Esophagus squamous epithelium (tissue), 4 donors: ENCODE measurements around the gene EXOC6.

Experiments used
- POLR2A ChIP-seq, 4 donors: fragments of 450-650 bp; IDR thresholded peaks; one replicate each; pipeline ENCODE4 v1.6.1; 2017; ENCODE audit warnings: antibody characterized with exemption in 4 of 4, mild to moderate bottlenecking in 4 of 4, moderate library complexity in 3 of 4
- TF ChIP-seq, protein P1 (sequence below), 6 experiments: fragments of 450-650 bp in 4 of 6; fragments of 200-600 bp in 2 of 6; sonication (generic) in 2 of 6; IDR thresholded peaks; one replicate each; pipeline ENCODE4 v1.5.1; 2016 to 2019; ENCODE audit warnings: antibody characterized with exemption in 6 of 6, mild to moderate bottlenecking in 4 of 6, moderate library complexity in 4 of 6

DNA sequence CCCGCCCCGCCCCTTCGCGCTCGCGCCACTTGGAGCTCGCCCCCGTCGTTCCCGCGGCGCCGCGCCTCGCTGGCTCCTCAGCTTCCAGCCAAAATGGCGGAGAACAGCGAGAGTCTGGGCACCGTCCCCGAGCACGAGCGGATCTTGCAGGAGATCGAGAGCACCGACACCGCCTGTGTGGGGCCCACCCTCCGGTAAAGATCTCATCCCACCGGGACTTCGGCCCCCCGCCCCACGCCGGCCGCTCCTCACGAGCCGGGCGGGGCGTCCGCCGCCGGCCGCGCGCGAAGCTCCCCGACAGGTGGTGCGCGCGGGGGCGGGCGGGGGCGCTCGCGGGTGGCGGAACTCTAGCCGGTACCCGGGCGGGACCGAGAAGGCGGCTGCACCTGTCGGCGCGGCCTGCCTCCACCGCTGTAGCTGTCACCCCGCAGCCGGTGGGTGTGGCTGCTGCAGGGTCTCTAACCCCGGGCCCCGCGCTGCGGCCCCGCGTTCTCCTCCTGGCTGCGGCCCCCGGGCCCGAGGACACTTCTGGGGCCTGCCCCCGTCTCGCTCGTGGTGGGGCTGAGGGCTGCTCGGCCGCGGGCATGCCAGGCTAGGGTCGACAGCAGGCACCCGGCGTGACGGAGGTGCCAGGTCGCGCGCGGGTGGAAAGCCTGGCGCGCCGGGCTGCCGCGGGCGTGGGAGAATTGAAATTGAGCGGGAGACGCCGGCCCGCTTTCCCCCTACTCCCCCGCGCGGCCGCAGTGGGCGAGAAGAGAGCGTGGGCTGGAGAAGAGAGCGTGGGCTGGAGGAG is at the start of gene EXOC6:
- TF ChIP-seq, protein P1, sequence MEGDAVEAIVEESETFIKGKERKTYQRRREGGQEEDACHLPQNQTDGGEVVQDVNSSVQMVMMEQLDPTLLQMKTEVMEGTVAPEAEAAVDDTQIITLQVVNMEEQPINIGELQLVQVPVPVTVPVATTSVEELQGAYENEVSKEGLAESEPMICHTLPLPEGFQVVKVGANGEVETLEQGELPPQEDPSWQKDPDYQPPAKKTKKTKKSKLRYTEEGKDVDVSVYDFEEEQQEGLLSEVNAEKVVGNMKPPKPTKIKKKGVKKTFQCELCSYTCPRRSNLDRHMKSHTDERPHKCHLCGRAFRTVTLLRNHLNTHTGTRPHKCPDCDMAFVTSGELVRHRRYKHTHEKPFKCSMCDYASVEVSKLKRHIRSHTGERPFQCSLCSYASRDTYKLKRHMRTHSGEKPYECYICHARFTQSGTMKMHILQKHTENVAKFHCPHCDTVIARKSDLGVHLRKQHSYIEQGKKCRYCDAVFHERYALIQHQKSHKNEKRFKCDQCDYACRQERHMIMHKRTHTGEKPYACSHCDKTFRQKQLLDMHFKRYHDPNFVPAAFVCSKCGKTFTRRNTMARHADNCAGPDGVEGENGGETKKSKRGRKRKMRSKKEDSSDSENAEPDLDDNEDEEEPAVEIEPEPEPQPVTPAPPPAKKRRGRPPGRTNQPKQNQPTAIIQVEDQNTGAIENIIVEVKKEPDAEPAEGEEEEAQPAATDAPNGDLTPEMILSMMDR (IDR thresholded peaks at IDR 0.05) = peak in 3 of 6 experiments; percentile 12 to 20 (median 12)
- TF ChIP-seq POLR2A (IDR thresholded peaks at IDR 0.05) = peak in 1 of 4 donors; percentile 29
